ENCODE results near the gene ARHGEF9. TPM values are rescaled to one million over a fixed set of nuclear protein-coding genes. Genes with fewer than 3 reads are reported as not detected.

ARHGEF9 gene
- total and polyA plus RNA-seq, 2 of the 8 experiments (the other 6 are each of a cell fraction or from before 2014, with no cell fraction given), result 28.7 to 31.8 TPM

GRCh38 chrX:63719633-63720032 is 65.4 kb downstream of the ARHGEF9 start:
- CTCF ChIA-PET (ENCODE audit: partially characterized antibody), result no interaction called here
- Histone ChIP-seq H2BK120ac (replicated peaks; ENCODE audit: low read depth, low read length) (no peak overlapping the region), H3K9ac (replicated peaks in 1 of 4; ENCODE audit: extremely low read depth in 1 of 4, low read depth in 3 of 4, low read length in 3 of 4) (no peak overlapping the region), H3K27ac (ENCODE audit: low read depth, low read length) (no peak overlapping the region), H4K5ac (ENCODE audit: insufficient read length, low read depth, low read length) (no peak overlapping the region), H2BK15ac (ENCODE audit: low read length) (no peak overlapping the region), H3K36me3 (ENCODE audit: control insufficient read depth in 2 of 4, insufficient read depth in 4 of 4, low read length in 3 of 4) (peaks cover 0 to 7% (median 3%) of the 10 kb centered on the region in 4 experiments; a peak in 4 of 8 replicates), H4K91ac (replicated peaks; ENCODE audit: insufficient read length, low read length) (no peak overlapping the region), H4K8ac (ENCODE audit: extremely low read depth, insufficient read depth, low read length) (no peak overlapping the region), H2BK20ac (ENCODE audit: low read length) (no peak overlapping the region), H3K4me2 (ENCODE audit: insufficient read depth in 1 of 2, low read depth in 2 of 2, low read length in 2 of 2) (no peak overlapping the region), H3K4me3 (ENCODE audit: extremely low read depth in 1 of 4, insufficient read depth in 2 of 4, low read depth in 3 of 4, low read length in 4 of 4) (no peak overlapping the region), H2AFZ (ENCODE audit: low read length) (no peak overlapping the region), H3K79me2 (ENCODE audit: control insufficient read depth in 1 of 2, insufficient read depth in 2 of 2, low read length in 2 of 2) (no peaks in the 10 kb centered on the region), H2BK5ac (ENCODE audit: low read depth, low read length) (no peak overlapping the region), H3K4me1 (replicated peaks in 1 of 4; ENCODE audit: control insufficient read depth in 3 of 4, insufficient read depth in 4 of 4, low read length in 3 of 4) (peaks cover 0 to 5% (median 2%) of the 10 kb centered on the region in 4 experiments; a peak in 3 of 7 replicates), H4K20me1 (replicated peaks in 1 of 2; ENCODE audit: control insufficient read depth in 1 of 2, insufficient read depth in 2 of 2, low read length in 2 of 2) (peaks cover 0 to 2% of the 10 kb centered on the region in 2 experiments), H2BK12ac (ENCODE audit: low read depth, low read length) (no peak overlapping the region), H3K27me3 (replicated peaks in 1 of 4; ENCODE audit: control insufficient read depth in 3 of 4, extremely low read depth in 1 of 4, insufficient read depth in 3 of 4, low read length in 3 of 4) (no peaks in the 10 kb centered on the region), H3K14ac (ENCODE audit: insufficient read length) (no peak overlapping the region), H3K56ac (replicated peaks; ENCODE audit: insufficient read length, low read depth, low read length) (no peak overlapping the region), H3K79me1 (ENCODE audit: low read depth, low read length) (no peaks in the 10 kb centered on the region), H3K23me2 (ENCODE audit: low read depth, low read length) (no peaks in the 10 kb centered on the region), H3K4ac (replicated peaks; ENCODE audit: insufficient read length, low read depth, low read length) (no peak overlapping the region), H3K18ac (ENCODE audit: extremely low read depth, low read length) (no peak overlapping the region), H3K9me3 (ENCODE audit: insufficient read depth in 2 of 2, low read depth in 1 of 2, low read length in 1 of 2) (no peaks in the 10 kb centered on the region), H3K23ac (ENCODE audit: insufficient read length) (no peak overlapping the region), H2AK5ac (ENCODE audit: low read depth, low read length) (no peak overlapping the region)
- DNase-seq (ENCODE audit: low read depth in 1 of 2, low spot score in 2 of 2) (no peak), FAIRE-seq (no peak)
- TF ChIP-seq CREB1 (IDR thresholded peaks at IDR 0.05), result no peak
- no peak for TF ChIP-seq PHF8 (conservative IDR thresholded peaks at IDR 0.05; ENCODE audit: low read depth, low read length)
- no peak for TF ChIP-seq TCF12 (IDR thresholded peaks at IDR 0.05; ENCODE audit: low read depth, low read length)
- TF ChIP-seq E2F6 (IDR thresholded peaks at IDR 0.05), result no peak
- POLR2A ChIA-PET (ENCODE audit: partially characterized antibody), result no interaction called here
